Heart left ventricle (tissue), 16 donors: ENCODE measurements around the gene MYBL2. TPM values are rescaled to one million over a fixed set of nuclear protein-coding genes. Genes with fewer than 3 reads are reported as not detected.

ENCODE experiments used
- ATAC-seq, 4 donors: fragments of 200-7000 bp; cut with Tn5 transposase; one replicate each; pipeline ENCODE4 v1.9.1; 2020 to 2022; ENCODE audit warnings: moderate library complexity in 4 of 4, mild to moderate bottlenecking in 3 of 4, moderate number of reproducible peaks in 1 of 4
- DNase-seq, 5 donors: peaks; one replicate each; pipeline ENCODE4 v3.0.0-alpha.2; 2020
- H3K27ac ChIP-seq, 12 donors: fragments of 200-600 bp; sonication (generic) in 4 of 12; one replicate each; pipeline versions ENCODE4 v1.5.0 to v1.8.0; 2016 to 2022; ENCODE audit warnings: mild to moderate bottlenecking in 2 of 12
- H3K27me3 ChIP-seq, 9 donors: fragments of 200-600 bp; sonication (generic) in 2 of 9; one replicate each; pipeline versions ENCODE4 v1.5.1 to v1.8.0; 2016 to 2022; ENCODE audit warnings: mild to moderate bottlenecking in 3 of 9
- H3K36me3 ChIP-seq, 9 donors: fragments of 200-600 bp; sonication (generic) in 2 of 9; one replicate each; pipeline versions ENCODE4 v1.5.0 to v1.8.0; 2018 to 2022; ENCODE audit warnings: mild to moderate bottlenecking in 2 of 9
- H3K4me1 ChIP-seq, 12 donors: fragments of 200-600 bp; sonication (generic) in 4 of 12; one replicate each; pipeline versions ENCODE4 v1.5.0 to v1.8.0; 2016 to 2022; ENCODE audit warnings: mild to moderate bottlenecking in 3 of 12
- H3K4me3 ChIP-seq, 12 donors: fragments of 200-600 bp; sonication (generic) in 4 of 12; one replicate each; pipeline versions ENCODE4 v1.5.0 to v1.8.0; 2017 to 2022; ENCODE audit warnings: mild to moderate bottlenecking in 9 of 12, moderate library complexity in 4 of 12
- H3K9me3 ChIP-seq, 12 donors: fragments of 200-600 bp; sonication (generic) in 4 of 12; one replicate each; pipeline versions ENCODE4 v1.5.0 to v1.8.0; 2016 to 2022; ENCODE audit warnings: mild to moderate bottlenecking in 1 of 12
- POLR2A ChIP-seq, 2 donors: fragments of 450-650 bp; IDR thresholded peaks; one replicate each; pipeline ENCODE4 v1.6.1; 2017; ENCODE audit warnings: antibody characterized with exemption in 2 of 2, mild to moderate bottlenecking in 2 of 2, moderate library complexity in 2 of 2
- WGBS, 4 donors: extraction: QIAGEN DNeasy Blood & Tissue Kit in 2 of 4; methylation state at CpG; one replicate each; pipeline versions ENCODE4 v1.1.5 to v1.1.7; 2013 to 2018; 5-methylcytosine and 5-hydroxymethylcytosine counted together
- intact Hi-C, 10 donors: fragments of 100-400 bp; cut with DNase I; formaldehyde crosslinking; loops; one replicate each; pipeline versions ENCODE4 v1.11.1 to v1.14.2; 2022
- polyA plus RNA-seq, 2 donors: library from polyadenylated mRNA; stranded (reverse); fragments of 200-250 nt; gene quantifications; one replicate each; pipeline ENCODE4 v1.2.3, GENCODE V29; 2013
- total RNA-seq, 9 donors: library from RNA; depleted of rRNA in 2 of 9; stranded (reverse); fragments of >200 nt in 2 of 9; fragmentation: NEBNext Ultra II Directional in 3 of 9; extraction: Animal tissue kit (Norgen Biotek cat#: 25700) in 3 of 9; gene quantifications; one replicate each; pipeline versions ENCODE4 v1.1.0 to v1.2.4, GENCODE V29; 2016 to 2023
- TF ChIP-seq, protein P1 (sequence below), 12 donors: fragments of 200-600 bp; sonication (generic) in 4 of 12; IDR thresholded peaks; one replicate each; pipeline versions ENCODE4 v1.5.0 to v1.8.0; 2018 to 2022; ENCODE audit warnings: antibody characterized with exemption in 12 of 12, mild to moderate bottlenecking in 5 of 12
- donor health status: ischemic (EF 13 %, LVEDD 7.1; RV severe dilation, severe dysfunction).
- donor health status: healthy with polysubstance abuse.
- donor health status: DM: no; HTN: yes; CAD: no.
- donor health status: DM: no; HTN: no; CAD: no.
- donor health status: ischemic (EF 25% LVEDD 6.9; RV normal size, moderate dysfunction).
- donor health status: ischemic (EF 25% LVEDD 5.7; RV mildly dilated, moderate dysfunction).
- donor health status: healthy.
- donor health status: DM: yes; HTN: yes; CAD: no.
- donor health status: ischemic (EF 35%, LVEDD 5.7; RV mildly dilated, moderate dysfunction).
- donor health status: nonischemic (EF 11% LVEDD 7.7; RV severe dilation, severe dysfunction).
- donor health status: DM: yes; HTN: yes; CAD: no.
- donor health status: PGD.
- donor health status: ischemic (EF 29% LVEDD 5.4; RV normal size, mild dysfunction).
- donor health status: nonischemic (EF 23%, LVEDD 6.1; RV moderate dilation, normal function).

The MYBL2 gene
- total and polyA plus RNA-seq, 11 donors: 0.07 to 7.9 (median 0.17) TPM; not detected in 2

DNA sequence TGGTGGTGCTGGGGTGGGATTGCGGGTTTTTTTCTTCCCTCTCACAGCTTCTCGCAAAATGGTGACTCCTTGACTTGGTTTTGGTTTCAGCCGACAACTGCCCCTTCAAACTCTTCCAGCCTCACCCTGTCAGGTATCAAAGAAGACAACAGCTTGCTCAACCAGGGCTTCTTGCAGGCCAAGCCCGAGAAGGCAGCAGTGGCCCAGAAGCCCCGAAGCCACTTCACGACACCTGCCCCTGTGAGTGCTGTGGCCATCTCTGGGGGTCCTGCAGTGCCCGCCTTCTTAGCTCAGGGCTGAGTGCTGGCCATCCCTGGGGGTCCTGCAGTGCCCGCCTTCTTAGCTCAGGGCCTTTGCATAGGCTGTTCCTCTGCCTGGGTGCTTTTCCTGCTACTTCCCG lies 48.1 kb downstream of the MYBL2 start:
- 97 to 98% (median 97%) methylated on average over 9 of the region's 9 CpGs for WGBS, 4 donors
- no peak for ATAC-seq

DNA sequence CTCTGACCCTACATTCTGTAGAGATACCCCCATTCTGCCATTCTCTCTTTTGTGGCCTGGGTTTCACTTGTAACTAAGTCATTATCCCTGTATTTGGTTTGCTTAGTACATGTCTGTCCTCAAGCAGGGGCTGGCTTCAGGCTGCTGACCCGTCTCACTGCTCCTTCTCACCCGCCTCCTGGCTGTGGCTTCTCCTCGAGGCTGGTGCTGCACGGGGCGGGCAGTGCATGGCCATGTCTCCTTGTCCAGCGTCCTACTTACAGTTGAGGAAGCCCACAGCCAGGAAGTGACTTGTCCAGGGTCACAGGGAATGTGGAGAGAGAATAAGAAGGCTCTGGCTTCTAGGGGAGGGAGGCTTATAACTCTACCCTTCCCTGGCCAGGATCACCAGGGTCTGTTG lies 48.6 kb downstream of the MYBL2 start:
- Histone ChIP-seq H3K27me3 (no peaks in the 10 kb centered on the region), H3K27ac (no peak overlapping the region), H3K4me1 (no peaks in the 10 kb centered on the region), H3K9me3 (peaks cover 0 to 2% (median 0%) of the 10 kb centered on the region in 12 donors), H3K36me3 (no peaks in the 10 kb centered on the region), H3K4me3 (no peak overlapping the region)
- intact Hi-C loops: no loop called here
- DNase-seq (no peak), ATAC-seq (no peak)
- 89 to 96% (median 93%) methylated on average over 6 of the region's 6 CpGs for WGBS, 4 donors
- TF ChIP-seq, protein P1, sequence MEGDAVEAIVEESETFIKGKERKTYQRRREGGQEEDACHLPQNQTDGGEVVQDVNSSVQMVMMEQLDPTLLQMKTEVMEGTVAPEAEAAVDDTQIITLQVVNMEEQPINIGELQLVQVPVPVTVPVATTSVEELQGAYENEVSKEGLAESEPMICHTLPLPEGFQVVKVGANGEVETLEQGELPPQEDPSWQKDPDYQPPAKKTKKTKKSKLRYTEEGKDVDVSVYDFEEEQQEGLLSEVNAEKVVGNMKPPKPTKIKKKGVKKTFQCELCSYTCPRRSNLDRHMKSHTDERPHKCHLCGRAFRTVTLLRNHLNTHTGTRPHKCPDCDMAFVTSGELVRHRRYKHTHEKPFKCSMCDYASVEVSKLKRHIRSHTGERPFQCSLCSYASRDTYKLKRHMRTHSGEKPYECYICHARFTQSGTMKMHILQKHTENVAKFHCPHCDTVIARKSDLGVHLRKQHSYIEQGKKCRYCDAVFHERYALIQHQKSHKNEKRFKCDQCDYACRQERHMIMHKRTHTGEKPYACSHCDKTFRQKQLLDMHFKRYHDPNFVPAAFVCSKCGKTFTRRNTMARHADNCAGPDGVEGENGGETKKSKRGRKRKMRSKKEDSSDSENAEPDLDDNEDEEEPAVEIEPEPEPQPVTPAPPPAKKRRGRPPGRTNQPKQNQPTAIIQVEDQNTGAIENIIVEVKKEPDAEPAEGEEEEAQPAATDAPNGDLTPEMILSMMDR (IDR thresholded peaks at IDR 0.05): no peak
- no peak for TF ChIP-seq POLR2A (IDR thresholded peaks at IDR 0.05)

More for the DNA sequence above, 48.1 kb downstream of the MYBL2 start:
- Histone ChIP-seq H3K4me3 (no peak overlapping the region), H3K27ac (no peak overlapping the region), H3K9me3 (peaks cover 0 to 2% (median 0%) of the 10 kb centered on the region in 12 donors), H3K4me1 (no peaks in the 10 kb centered on the region), H3K27me3 (no peaks in the 10 kb centered on the region), H3K36me3 (no peaks in the 10 kb centered on the region)
- DNase-seq: no peak
- no peak for TF ChIP-seq POLR2A (IDR thresholded peaks at IDR 0.05)
- TF ChIP-seq, protein P1 (IDR thresholded peaks at IDR 0.05): no peak
- intact Hi-C loops: no loop called here

DNA sequence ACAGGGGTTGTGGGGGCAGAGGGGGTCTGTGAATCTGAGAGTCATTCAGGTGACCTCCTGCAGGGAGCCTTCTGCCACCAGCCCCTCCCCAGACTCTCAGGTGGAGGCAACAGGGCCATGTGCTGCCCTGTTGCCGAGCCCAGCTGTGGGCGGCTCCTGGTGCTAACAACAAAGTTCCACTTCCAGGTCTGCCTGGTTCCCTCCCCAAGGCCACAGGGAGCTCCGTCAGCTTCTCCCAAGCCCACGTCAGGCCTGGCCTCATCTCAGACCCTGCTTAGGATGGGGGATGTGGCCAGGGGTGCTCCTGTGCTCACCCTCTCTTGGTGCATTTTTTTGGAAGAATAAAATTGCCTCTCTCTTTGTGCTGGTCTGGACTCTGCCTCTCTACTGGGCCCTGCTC lies 49.2 kb downstream of the MYBL2 start:
- Histone ChIP-seq H3K4me3 (no peak overlapping the region), H3K9me3 (peaks cover 0 to 2% (median 0%) of the 10 kb centered on the region in 12 donors), H3K4me1 (no peaks in the 10 kb centered on the region), H3K27me3 (no peaks in the 10 kb centered on the region), H3K27ac (no peak overlapping the region), H3K36me3 (no peaks in the 10 kb centered on the region)
- no peak for ATAC-seq
- TF ChIP-seq, protein P1 (IDR thresholded peaks at IDR 0.05): no peak
- TF ChIP-seq POLR2A (IDR thresholded peaks at IDR 0.05): no peak
- 80 to 96% (median 93%) methylated on average over 1 to 4 of the region's 4 CpGs for WGBS, 4 donors
- DNase-seq: no peak
- intact Hi-C loops: no loop called here

DNA sequence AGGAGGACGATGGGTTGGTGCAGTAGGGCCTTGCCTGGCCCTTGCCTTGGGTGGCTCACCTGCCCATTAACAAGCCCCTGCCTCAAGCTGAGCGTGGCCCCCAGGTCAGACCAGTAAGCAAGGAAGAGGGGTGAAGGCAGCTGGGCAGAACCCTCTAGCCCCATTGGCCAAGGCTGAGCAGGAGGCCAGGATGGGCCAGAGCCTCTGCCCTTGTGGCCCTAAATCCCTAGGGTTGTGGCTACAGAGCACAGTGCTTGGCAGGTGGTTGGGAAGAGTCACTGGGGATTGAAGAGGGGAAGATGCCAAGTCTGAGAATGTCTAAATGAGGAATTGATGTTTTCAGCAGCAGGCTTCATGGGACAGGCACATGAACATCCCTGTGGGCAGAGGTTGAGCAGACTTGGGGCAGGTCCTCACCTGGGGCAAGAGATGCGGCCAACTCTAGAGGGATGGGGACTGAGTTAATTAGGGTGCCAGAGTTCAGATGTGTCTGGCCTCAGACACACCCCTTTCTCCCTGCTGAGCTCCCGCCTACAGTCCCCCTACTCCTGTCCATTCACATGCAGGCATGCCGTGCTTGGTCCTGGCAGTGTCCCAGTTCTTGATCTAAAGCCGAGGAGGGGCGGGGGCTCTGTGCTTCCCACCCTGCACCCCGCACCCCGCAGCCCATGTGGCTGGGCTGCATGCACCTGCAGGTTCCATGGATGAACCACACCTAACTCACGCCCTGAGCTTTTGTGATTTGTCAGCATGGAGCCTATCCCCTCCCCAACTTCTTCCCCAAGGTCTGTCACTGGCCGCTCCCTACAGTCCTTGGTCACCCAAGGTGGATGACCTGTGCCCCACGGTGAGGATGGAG lies 50.1 kb downstream of the MYBL2 start:
- intact Hi-C loops: no loop called here
- WGBS, 4 donors: 88 to 95% (median 94%) methylated on average over 11 to 12 of the region's 12 CpGs
- TF ChIP-seq, protein P1 (IDR thresholded peaks at IDR 0.05): no peak
- no peak for TF ChIP-seq POLR2A (IDR thresholded peaks at IDR 0.05)
- Histone ChIP-seq H3K27ac (no peak overlapping the region), H3K27me3 (no peaks in the 10 kb centered on the region), H3K36me3 (no peaks in the 10 kb centered on the region), H3K9me3 (peaks cover 0 to 2% (median 0%) of the 10 kb centered on the region in 12 donors), H3K4me3 (no peak overlapping the region), H3K4me1 (no peaks in the 10 kb centered on the region)
- no peak for ATAC-seq
- DNase-seq: no peak
